MM.1S (cell line): ENCODE results near the gene SLC22A1.
A peak's percentile ranks its signal among the peaks of the same experiment; 100 is the strongest.
"Not testable (repeated sequence)": the region's sequence is repeated elsewhere in the genome, so short reads cannot be mapped to it uniquely, and the experiment has no call there.

ENCODE experiments used
- DNase-seq: peaks from one replicate; pipeline ENCODE4 v3.0.0-alpha.2; 2015
- H2AFZ ChIP-seq: fragments of 300-600 bp; sonication (generic); 2 replicates; pipeline ENCODE4 v1.6.0; 2016; ENCODE audit warnings: antibody characterized with exemption, low read length
- H3F3A ChIP-seq: fragments of 300-600 bp; sonication (generic); 2 replicates; pipeline ENCODE4 v1.6.1; 2016; ENCODE audit warnings: mild to moderate bottlenecking, antibody characterized with exemption, low read length, moderate library complexity, mixed read lengths; ENCODE audit not compliant: insufficient read depth
- H3K27ac ChIP-seq: fragments of 300-600 bp; sonication (generic); 2 replicates; pipeline ENCODE4 v1.5.1; 2016; ENCODE audit warnings: mild to moderate bottlenecking, low read length
- H3K27me3 ChIP-seq: fragments of 300-600 bp; sonication (generic); replicated peaks from 2 replicates; pipeline ENCODE4 v1.6.0; 2016; ENCODE audit warnings: low read length; ENCODE audit not compliant: insufficient read depth
- H3K36me3 ChIP-seq: fragments of 300-600 bp; sonication (generic); replicated peaks from 2 replicates; pipeline ENCODE4 v1.6.1; 2016; ENCODE audit warnings: mild to moderate bottlenecking, low read length, mixed read lengths; ENCODE audit not compliant: insufficient read depth
- H3K4me1 ChIP-seq: fragments of 300-600 bp; sonication (generic); 2 replicates; pipeline ENCODE4 v1.6.1; 2016; ENCODE audit warnings: low read length, mixed read lengths
- H3K4me2 ChIP-seq: fragments of 300-600 bp; sonication (generic); 2 replicates; pipeline ENCODE4 v1.6.0; 2016; ENCODE audit warnings: low read depth, low read length
- H3K4me3 ChIP-seq: fragments of 300-600 bp; sonication (generic); 2 replicates; pipeline ENCODE4 v1.5.1; 2016; ENCODE audit warnings: low read length, mixed read lengths
- H3K79me2 ChIP-seq: fragments of 300-600 bp; sonication (generic); 2 replicates; pipeline ENCODE4 v1.6.1; 2016; ENCODE audit warnings: mixed run types, low read length, mixed read lengths
- H3K9ac ChIP-seq: fragments of 300-600 bp; sonication (generic); 2 replicates; pipeline ENCODE4 v1.6.1; 2016; ENCODE audit warnings: low read length, mixed read lengths
- H3K9me2 ChIP-seq: fragments of 300-600 bp; sonication (generic); replicated peaks from 2 replicates; pipeline ENCODE4 v1.6.1; 2016; ENCODE audit warnings: mild to moderate bottlenecking, low read length, mixed read lengths; ENCODE audit not compliant: insufficient read depth
- H3K9me3 ChIP-seq: fragments of 300-600 bp; sonication (generic); replicated peaks from 2 replicates; pipeline ENCODE4 v1.6.1; 2016; ENCODE audit warnings: mild to moderate bottlenecking, low read length, mixed read lengths; ENCODE audit not compliant: insufficient read depth
- H4K20me1 ChIP-seq: fragments of 300-600 bp; sonication (generic); 2 replicates; pipeline ENCODE4 v1.6.1; 2016; ENCODE audit warnings: mild to moderate bottlenecking, low read length, moderate library complexity, mixed read lengths; ENCODE audit not compliant: insufficient read depth
- EZH2 ChIP-seq: fragments of 300-600 bp; sonication (generic); optimal IDR thresholded peaks from 2 replicates; pipeline ENCODE3; 2017; ENCODE audit warnings: low read depth, mild to moderate bottlenecking, antibody characterized with exemption, low read length, mixed read lengths
- EZH2phosphoT487 ChIP-seq: fragments of 300-600 bp; sonication (generic); IDR thresholded peaks from 2 replicates; pipeline ENCODE4 v1.6.1; 2018; ENCODE audit warnings: antibody characterized with exemption, low read length
- TF ChIP-seq, protein P1 (sequence below): fragments of 300-600 bp; sonication (generic); IDR thresholded peaks from 2 replicates; pipeline ENCODE4 v1.5.1; 2016; ENCODE audit warnings: antibody characterized with exemption, low read length, mixed read lengths

Gene SLC22A1

GRCh38 chr6:160088069-160088783 is 33.4 kb upstream of the SLC22A1 start:
- Histone ChIP-seq H3K9ac (no peak overlapping the region), H3K36me3 (no peaks in the 10 kb centered on the region; the same call in 1 of the 2 replicates), H3F3A (no peaks in the 10 kb centered on the region), H3K4me2 (no peak overlapping the region), H3K27me3 (no peaks in the 10 kb centered on the region), H3K4me3 (no peak overlapping the region), H3K79me2 (no peaks in the 10 kb centered on the region), H4K20me1 (no peaks in the 10 kb centered on the region), H3K27ac (no peak overlapping the region), H3K9me2 (no peaks in the 10 kb centered on the region), H3K9me3 (no peaks in the 10 kb centered on the region), H3K4me1 (no peaks in the 10 kb centered on the region), H2AFZ (no peak overlapping the region)
- TF ChIP-seq EZH2phosphoT487, result no peak
- TF ChIP-seq, protein P1, sequence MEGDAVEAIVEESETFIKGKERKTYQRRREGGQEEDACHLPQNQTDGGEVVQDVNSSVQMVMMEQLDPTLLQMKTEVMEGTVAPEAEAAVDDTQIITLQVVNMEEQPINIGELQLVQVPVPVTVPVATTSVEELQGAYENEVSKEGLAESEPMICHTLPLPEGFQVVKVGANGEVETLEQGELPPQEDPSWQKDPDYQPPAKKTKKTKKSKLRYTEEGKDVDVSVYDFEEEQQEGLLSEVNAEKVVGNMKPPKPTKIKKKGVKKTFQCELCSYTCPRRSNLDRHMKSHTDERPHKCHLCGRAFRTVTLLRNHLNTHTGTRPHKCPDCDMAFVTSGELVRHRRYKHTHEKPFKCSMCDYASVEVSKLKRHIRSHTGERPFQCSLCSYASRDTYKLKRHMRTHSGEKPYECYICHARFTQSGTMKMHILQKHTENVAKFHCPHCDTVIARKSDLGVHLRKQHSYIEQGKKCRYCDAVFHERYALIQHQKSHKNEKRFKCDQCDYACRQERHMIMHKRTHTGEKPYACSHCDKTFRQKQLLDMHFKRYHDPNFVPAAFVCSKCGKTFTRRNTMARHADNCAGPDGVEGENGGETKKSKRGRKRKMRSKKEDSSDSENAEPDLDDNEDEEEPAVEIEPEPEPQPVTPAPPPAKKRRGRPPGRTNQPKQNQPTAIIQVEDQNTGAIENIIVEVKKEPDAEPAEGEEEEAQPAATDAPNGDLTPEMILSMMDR, result 0 out of 2 replicates have a peak, but pooled peaks have one; percentile 9
- no peak for DNase-seq

GRCh38 chr6:160088784-160089533 is 32.7 kb upstream of the SLC22A1 start:
- H3K79me2 ChIP-seq, result no peaks in the 10 kb centered on the region
- H4K20me1 ChIP-seq, result no peaks in the 10 kb centered on the region
- H3K9me3 ChIP-seq, result no peaks in the 10 kb centered on the region
- no peak overlapping the region for H3K9ac ChIP-seq
- H3F3A ChIP-seq, result no peaks in the 10 kb centered on the region
- no peaks in the 10 kb centered on the region; the same call in 1 of the 2 replicates for H3K36me3 ChIP-seq
- H2AFZ ChIP-seq, result no peak overlapping the region
- no peak overlapping the region for H3K4me2 ChIP-seq
- no peaks in the 10 kb centered on the region for H3K4me1 ChIP-seq
- no peak overlapping the region for H3K4me3 ChIP-seq
- H3K27me3 ChIP-seq, result no peaks in the 10 kb centered on the region
- no peaks in the 10 kb centered on the region for H3K9me2 ChIP-seq
- TF ChIP-seq, protein P1, result no peak
- TF ChIP-seq EZH2phosphoT487 (no peak), EZH2 (no peak)
- H3K27ac ChIP-seq, result no peak overlapping the region
- DNase-seq, result no peak

DNA sequence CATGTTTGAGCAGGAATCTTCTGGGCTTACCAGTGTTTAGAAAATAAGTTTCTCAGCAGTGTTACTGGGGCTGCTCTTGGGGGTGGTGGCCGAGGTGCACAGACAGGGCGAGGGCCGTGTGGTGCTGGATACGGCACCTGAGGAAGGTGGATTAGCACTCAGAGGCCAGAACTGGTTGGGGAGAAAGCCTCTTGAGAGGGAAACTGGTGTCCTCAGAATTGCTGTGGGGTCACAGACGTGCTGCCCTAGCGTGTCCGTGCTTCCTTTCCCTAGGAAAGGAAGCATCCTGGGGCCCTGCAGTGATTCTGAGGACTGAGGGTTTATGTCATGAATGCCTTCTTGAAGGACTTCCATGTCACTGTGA is 32.1 kb upstream of the SLC22A1 start:
- no peak overlapping the region for H3K9ac ChIP-seq
- no peaks in the 10 kb centered on the region for H3F3A ChIP-seq

DNA sequence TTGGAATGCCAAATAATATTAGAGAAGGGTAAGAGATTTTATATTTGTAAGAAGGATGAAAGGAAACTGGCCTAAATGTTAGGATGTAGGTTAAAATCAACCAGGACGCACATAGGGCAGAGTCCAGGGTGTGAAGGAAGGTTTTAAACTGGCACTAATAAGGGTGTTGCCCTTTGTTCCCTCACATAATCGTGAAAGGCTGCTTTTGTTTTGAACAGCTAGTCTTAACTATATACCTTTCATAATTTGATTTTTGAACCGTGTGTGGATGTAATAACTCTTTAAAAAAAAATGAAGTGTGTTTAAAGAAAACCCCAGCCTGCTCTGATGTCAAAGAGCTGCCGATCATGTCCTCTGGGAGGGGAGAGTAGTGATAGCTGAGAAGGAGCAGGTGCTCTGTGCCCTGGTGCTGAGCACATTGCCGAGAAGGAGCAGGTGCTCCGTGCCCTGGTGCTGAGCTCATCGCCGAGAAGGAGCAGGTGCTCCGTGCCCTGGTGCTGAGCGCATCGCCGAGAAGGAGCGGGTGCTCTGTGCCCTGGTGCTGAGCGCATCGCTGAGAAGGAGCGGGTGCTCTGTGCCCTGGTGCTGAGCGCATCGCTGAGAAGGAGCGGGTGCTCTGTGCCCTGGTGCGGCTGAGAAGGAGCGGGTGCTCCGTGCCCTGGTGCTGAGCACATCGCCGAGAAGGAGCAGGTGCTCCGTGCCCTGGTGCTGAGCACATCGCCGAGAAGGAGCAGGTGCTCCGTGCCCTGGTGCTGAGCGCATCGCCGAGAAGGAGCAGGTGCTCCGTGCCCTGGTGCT is 31.0 kb upstream of the SLC22A1 start:
- not testable (repeated sequence) for H3K9ac ChIP-seq, H3K4me3 ChIP-seq, H3K9me3 ChIP-seq, H3K27ac ChIP-seq, H3K9me2 ChIP-seq, H2AFZ ChIP-seq, H3K36me3 ChIP-seq, DNase-seq, H3K4me2 ChIP-seq, H4K20me1 ChIP-seq, H3K27me3 ChIP-seq, H3K4me1 ChIP-seq, H3F3A ChIP-seq, H3K79me2 ChIP-seq

More for the DNA sequence above, 32.1 kb upstream of the SLC22A1 start:
- Histone ChIP-seq H3K9me3 (no peaks in the 10 kb centered on the region), H2AFZ (no peak overlapping the region), H3K4me3 (no peak overlapping the region), H4K20me1 (no peaks in the 10 kb centered on the region), H3K79me2 (no peaks in the 10 kb centered on the region), H3K36me3 (no peaks in the 10 kb centered on the region; the same call in 1 of the 2 replicates), H3K9me2 (no peaks in the 10 kb centered on the region), H3K27ac (no peak overlapping the region), H3K27me3 (no peaks in the 10 kb centered on the region), H3K4me1 (no peaks in the 10 kb centered on the region), H3K4me2 (no peak overlapping the region)
- no peak for DNase-seq
- TF ChIP-seq EZH2, result no peak
- no peak for TF ChIP-seq EZH2phosphoT487
- TF ChIP-seq, protein P1, result no peak

DNA sequence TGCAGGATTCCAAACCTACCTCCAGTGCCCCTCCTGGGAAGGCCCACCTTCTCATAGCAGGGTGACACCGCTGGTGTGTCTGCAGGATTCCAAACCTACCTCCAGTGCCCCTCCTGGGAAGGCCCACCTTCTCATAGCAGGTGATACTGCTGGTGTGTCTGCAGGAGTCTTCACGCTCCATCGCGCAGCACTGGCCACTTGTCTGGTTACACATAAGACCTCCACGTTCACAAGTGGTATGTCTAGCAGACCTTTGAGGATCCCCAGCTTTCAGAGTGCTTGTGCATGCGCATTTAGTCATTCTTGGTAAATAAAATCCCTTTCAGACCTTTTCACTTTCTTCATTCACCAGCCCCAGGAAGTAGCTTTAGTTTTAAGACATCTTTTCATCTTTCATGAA is 29.4 kb upstream of the SLC22A1 start:
- not testable (repeated sequence) for H3K27me3 ChIP-seq, H3K9me3 ChIP-seq, H3K4me3 ChIP-seq, H3K79me2 ChIP-seq, H3K9ac ChIP-seq, H3K4me2 ChIP-seq, H3K27ac ChIP-seq, DNase-seq, H3K4me1 ChIP-seq, H3F3A ChIP-seq, H2AFZ ChIP-seq, H3K36me3 ChIP-seq, H4K20me1 ChIP-seq, H3K9me2 ChIP-seq
